Trophoblast cell (in vitro differentiated cells and primary cell): ENCODE results near the gene DMXL1.
"Not testable (repeated sequence)": the region's sequence is repeated elsewhere in the genome, so short reads cannot be mapped to it uniquely, and the experiment has no call there.

ENCODE experiments used
- DNase-seq, 2 donors: peaks; one replicate each; pipeline ENCODE4 v3.0.0-alpha.2; 2016
- H2AFZ ChIP-seq: 2 replicates; pipeline ENCODE4 v1.6.1; 2013; ENCODE audit warnings: low read length, moderate library complexity, mild to moderate bottlenecking; ENCODE audit not compliant: insufficient read depth, poor library complexity
- H2AK5ac ChIP-seq: 2 replicates; pipeline ENCODE4 v1.6.1; 2013; ENCODE audit warnings: mild to moderate bottlenecking, low read length
- H2BK120ac ChIP-seq: 2 replicates; pipeline ENCODE4 v1.6.1; 2013; ENCODE audit warnings: low read length, mild to moderate bottlenecking, moderate library complexity; ENCODE audit not compliant: insufficient read depth, poor library complexity
- H2BK12ac ChIP-seq: 2 replicates; pipeline ENCODE4 v1.6.1; 2013; ENCODE audit warnings: mild to moderate bottlenecking, low read length, moderate library complexity
- H2BK5ac ChIP-seq: 2 replicates; pipeline ENCODE4 v1.6.1; 2013; ENCODE audit warnings: low read length, low read depth, moderate library complexity, mild to moderate bottlenecking; ENCODE audit not compliant: poor library complexity
- H3K14ac ChIP-seq: 2 replicates; pipeline ENCODE4 v1.6.1; 2013; ENCODE audit warnings: mild to moderate bottlenecking, low read length
- H3K18ac ChIP-seq: 2 replicates; pipeline ENCODE4 v1.6.1; 2013; ENCODE audit warnings: mild to moderate bottlenecking, low read length
- H3K23ac ChIP-seq: 2 replicates; pipeline ENCODE4 v1.6.1; 2013; ENCODE audit warnings: low read length
- H3K27ac ChIP-seq: 2 replicates; pipeline ENCODE4 v1.5.1; 2013; ENCODE audit warnings: low read depth, mild to moderate bottlenecking, inconsistent platforms, low read length, moderate library complexity
- H3K27me3 ChIP-seq: 2 replicates; pipeline ENCODE4 v1.6.1; 2013; ENCODE audit warnings: inconsistent platforms, mild to moderate bottlenecking, low read length, moderate library complexity; ENCODE audit not compliant: insufficient read depth
- H3K36me3 ChIP-seq, 2 experiments: 1 replicate in 1 of 2; 2 replicates in 1 of 2; pipeline ENCODE4 v1.6.1; 2013; ENCODE audit warnings: low read length in 2 of 2, mild to moderate bottlenecking in 2 of 2, moderate library complexity in 1 of 2; ENCODE audit not compliant: insufficient read depth in 2 of 2, control insufficient read depth in 1 of 2
- H3K4ac ChIP-seq: 2 replicates; pipeline ENCODE4 v1.6.1; 2013; ENCODE audit warnings: low read depth, mild to moderate bottlenecking, low read length, moderate library complexity
- H3K4me1 ChIP-seq, 2 experiments: 1 replicate in 1 of 2; 2 replicates in 1 of 2; pipeline ENCODE4 v1.6.1; 2013; ENCODE audit warnings: low read length in 2 of 2, mild to moderate bottlenecking in 2 of 2, moderate library complexity in 1 of 2; ENCODE audit not compliant: insufficient read depth in 2 of 2, control insufficient read depth in 1 of 2
- H3K4me2 ChIP-seq: 2 replicates; pipeline ENCODE4 v1.6.1; 2013; ENCODE audit warnings: inconsistent platforms, mild to moderate bottlenecking, low read length, moderate library complexity
- H3K4me3 ChIP-seq: 2 replicates; pipeline ENCODE4 v1.5.1; 2013; ENCODE audit warnings: mild to moderate bottlenecking, low read depth, low read length, inconsistent platforms
- H3K79me1 ChIP-seq: one replicate; pipeline ENCODE4 v1.6.1; 2013; ENCODE audit warnings: low read length
- H3K79me2 ChIP-seq: 2 replicates; pipeline ENCODE4 v1.6.1; 2013; ENCODE audit warnings: low read length, mild to moderate bottlenecking; ENCODE audit not compliant: control insufficient read depth, insufficient read depth, poor library complexity
- H3K9ac ChIP-seq: 2 replicates; pipeline ENCODE4 v1.6.1; 2013; ENCODE audit warnings: mild to moderate bottlenecking, low read length
- H3K9me3 ChIP-seq: 2 replicates; pipeline ENCODE4 v1.6.1; 2013; ENCODE audit warnings: low read depth, mild to moderate bottlenecking, control low read depth, inconsistent platforms, low read length; ENCODE audit not compliant: insufficient read depth
- H4K12ac ChIP-seq: 2 replicates; pipeline ENCODE4 v1.6.1; 2013; ENCODE audit warnings: low read depth, mild to moderate bottlenecking, low read length, moderate library complexity
- H4K8ac ChIP-seq: 2 replicates; pipeline ENCODE4 v1.6.1; 2013; ENCODE audit warnings: low read depth, mild to moderate bottlenecking, low read length, moderate library complexity
- H4K91ac ChIP-seq: one replicate; pipeline ENCODE4 v1.6.1; 2013; ENCODE audit warnings: low read depth, mild to moderate bottlenecking, low read length, moderate library complexity
- whole genome bisulfite sequencing: extraction: QIAGEN DNeasy Blood & Tissue Kit; methylation state at CpG from one replicate; pipeline ENCODE4 v1.1.7; 2013; ENCODE audit warnings: missing lambda C conversion rate; ENCODE audit not compliant: insufficient read length, insufficient coverage; ENCODE audit errors: extremely low coverage; 5-methylcytosine and 5-hydroxymethylcytosine counted together

Gene DMXL1

DNA sequence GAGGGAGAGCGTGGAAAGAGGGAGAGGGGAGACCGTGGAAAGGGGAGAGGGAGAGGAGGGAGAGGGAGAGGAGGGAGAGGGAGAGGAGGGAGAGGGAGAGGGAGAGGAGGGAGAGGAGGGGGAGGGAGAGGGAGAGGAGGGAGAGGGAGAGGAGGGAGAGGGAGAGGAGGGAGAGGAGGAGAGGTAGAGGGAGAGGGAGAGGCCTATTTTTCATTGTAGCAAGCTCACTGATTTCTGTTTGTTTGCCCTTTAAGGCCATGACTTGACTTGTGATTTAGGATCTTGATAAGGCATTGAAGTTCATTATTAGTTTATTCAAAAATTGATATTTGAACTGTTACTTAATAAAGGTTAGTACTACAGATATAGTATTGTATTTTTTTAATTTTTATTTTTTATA is 52.4 kb downstream of the DMXL1 start:
- no peak overlapping the region for H3K9ac ChIP-seq
- no peaks in the 10 kb centered on the region for H3K4me1 ChIP-seq
- no peak overlapping the region for H2AFZ ChIP-seq
- no peaks in the 10 kb centered on the region for H3K79me2 ChIP-seq
- H2BK120ac ChIP-seq: no peak overlapping the region
- H3K79me1 ChIP-seq: no peaks in the 10 kb centered on the region
- H4K91ac ChIP-seq: no peak overlapping the region
- DNase-seq: no peak
- H3K18ac ChIP-seq: no peak overlapping the region
- H3K4me2 ChIP-seq: no peak overlapping the region
- no peak overlapping the region for H3K23ac ChIP-seq
- H3K27ac ChIP-seq: no peak overlapping the region
- H2BK5ac ChIP-seq: no peak overlapping the region
- H4K8ac ChIP-seq: no peak overlapping the region
- H3K9me3 ChIP-seq: no peaks in the 10 kb centered on the region
- H3K4me3 ChIP-seq: no peak overlapping the region
- H3K4ac ChIP-seq: no peak overlapping the region
- H2AK5ac ChIP-seq: no peak overlapping the region
- no peak overlapping the region for H2BK12ac ChIP-seq
- no peaks in the 10 kb centered on the region for H3K27me3 ChIP-seq
- peaks cover 2% of the 10 kb centered on the region in 2 experiments for H3K36me3 ChIP-seq
- H3K14ac ChIP-seq: no peak overlapping the region
- no peak overlapping the region for H4K12ac ChIP-seq
- WGBS: no CpG with 5 or more reads among the region's 2 CpGs

GRCh38 chr5:119129770-119130169 is 58.9 kb downstream of the DMXL1 start:
- Histone ChIP-seq H3K9ac (no peak overlapping the region), H3K18ac (no peak overlapping the region), H2BK5ac (no peak overlapping the region), H2AK5ac (no peak overlapping the region), H3K79me1 (no peaks in the 10 kb centered on the region), H4K12ac (no peak overlapping the region), H3K4me1 (no peaks in the 10 kb centered on the region), H3K23ac (no peak overlapping the region), H3K79me2 (no peaks in the 10 kb centered on the region), H4K8ac (no peak overlapping the region), H3K4ac (no peak overlapping the region), H3K27me3 (no peaks in the 10 kb centered on the region), H2AFZ (no peak overlapping the region), H3K9me3 (no peaks in the 10 kb centered on the region), H3K27ac (no peak overlapping the region), H3K14ac (no peak overlapping the region), H4K91ac (no peak overlapping the region), H2BK120ac (no peak overlapping the region), H3K36me3 (no peaks in the 10 kb centered on the region), H3K4me2 (no peak overlapping the region), H2BK12ac (no peak overlapping the region), H3K4me3 (no peak overlapping the region)
- WGBS: no CpG with 5 or more reads among the region's 2 CpGs
- no peak for DNase-seq

GRCh38 chr5:119131530-119132304 is 60.8 kb downstream of the DMXL1 start:
- Histone ChIP-seq H4K91ac (no peak overlapping the region), H3K4me1 (no peaks in the 10 kb centered on the region), H2BK12ac (no peak overlapping the region), H3K4me3 (no peak overlapping the region), H3K9me3 (peaks cover 7% of the 10 kb centered on the region), H3K79me2 (no peaks in the 10 kb centered on the region), H2BK120ac (no peak overlapping the region), H3K36me3 (peaks cover 7% of the 10 kb centered on the region in 2 experiments), H3K27me3 (no peaks in the 10 kb centered on the region), H3K4me2 (no peak overlapping the region), H3K18ac (no peak overlapping the region), H3K23ac (no peak overlapping the region), H2AK5ac (no peak overlapping the region), H2AFZ (no peak overlapping the region), H4K8ac (no peak overlapping the region), H2BK5ac (no peak overlapping the region), H3K14ac (no peak overlapping the region), H3K27ac (no peak overlapping the region), H3K9ac (no peak overlapping the region), H4K12ac (no peak overlapping the region), H3K4ac (no peak overlapping the region), H3K79me1 (no peaks in the 10 kb centered on the region)
- no peak for DNase-seq
- no CpG with 5 or more reads among the region's 2 CpGs for WGBS

DNA sequence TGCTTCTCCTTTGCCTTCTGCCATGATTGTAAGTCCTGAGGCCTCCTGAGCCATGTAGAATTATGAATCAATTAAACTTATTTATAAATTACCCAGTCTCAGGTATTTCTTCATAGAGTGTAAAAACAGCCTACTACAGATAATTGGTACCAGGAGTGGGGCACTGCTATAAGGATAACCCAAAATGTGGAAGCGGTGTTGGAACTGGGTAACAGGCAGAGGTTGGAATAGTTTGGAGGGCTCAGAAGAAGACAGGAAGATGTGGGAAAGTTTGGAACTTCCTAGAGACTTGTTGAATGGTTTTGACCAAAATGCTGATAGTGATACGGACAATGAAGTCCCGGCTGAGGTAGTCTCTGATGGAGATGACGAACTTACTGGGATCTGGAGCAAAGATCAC is 64.9 kb downstream of the DMXL1 start:
- not testable (repeated sequence) for H3K4ac ChIP-seq, H4K91ac ChIP-seq, H2AK5ac ChIP-seq, H2BK12ac ChIP-seq, H2AFZ ChIP-seq, H3K4me1 ChIP-seq, H3K23ac ChIP-seq, H3K27ac ChIP-seq, H3K9ac ChIP-seq, H2BK120ac ChIP-seq, H2BK5ac ChIP-seq, H3K79me1 ChIP-seq, H4K8ac ChIP-seq, H3K27me3 ChIP-seq, DNase-seq, H4K12ac ChIP-seq, H3K4me3 ChIP-seq, H3K18ac ChIP-seq, H3K9me3 ChIP-seq, H3K14ac ChIP-seq, H3K4me2 ChIP-seq, H3K79me2 ChIP-seq
- peaks cover 10 to 12% of the 10 kb centered on the region in 2 experiments for H3K36me3 ChIP-seq
- WGBS: no CpG with 5 or more reads among the region's 4 CpGs
